K562 (cell line): ENCODE data around the gene OLFM4. TPM values are rescaled to one million over a fixed set of nuclear protein-coding genes. Genes with fewer than 3 reads are reported as not detected.
"Not testable (repeated sequence)": the region's sequence is repeated elsewhere in the genome, so short reads cannot be mapped to it uniquely, and the experiment has no call there.

Source experiments
- ATAC-seq: fragments of 200-7000 bp; cut with Tn5 transposase; 3 replicates; pipeline ENCODE4 v1.9.1; 2020; ENCODE audit warnings: moderate library complexity
- BruUV-seq: library from RNA; stranded (reverse); fragments of 400-500 nt; replicated peaks from 2 replicates; lab custom pipeline; 2021; lab: Mats Ljungman, UMichigan
- CTCF ChIA-PET: fragments of 300-600 bp; formaldehyde crosslinking; extraction: SDS; loops from one replicate; lab custom pipeline; 2021; ENCODE audit warnings: low intra/inter-chr PET ratio; lab: Yijun Ruan, JAX
- POLR2A ChIA-PET: fragments of 300-600, 350-650 bp; sonication (Branson Sonifier 250); formaldehyde crosslinking; extraction: SDS; loops from one replicate; lab custom pipeline; 2021; ENCODE audit warnings: antibody characterized with exemption, inconsistent platforms; lab: Yijun Ruan, JAX
- DNase-seq, 4 experiments: peaks; one replicate each; pipeline versions ENCODE4 v3.0.0 to v3.0.0-alpha.2; 2011 to 2018; ENCODE audit warnings: low spot score in 3 of 4, mixed read lengths in 3 of 4; ENCODE audit errors: extremely low read depth in 1 of 4
- FAIRE-seq: peaks from 2 replicates; lab custom pipeline; 2011; peaks lifted over from hg19 to GRCh38; lab: Jason Lieb, UNC
- H2AFZ ChIP-seq: 2 replicates; pipeline ENCODE4 v1.6.0; 2011; ENCODE audit warnings: low read depth, low read length, control low read depth, inconsistent platforms
- H3K27ac ChIP-seq: fragments of 200-600 bp; 3 replicates; pipeline ENCODE4 v1.8.0; 2011; ENCODE audit warnings: low read depth, mild to moderate bottlenecking, control low read depth, inconsistent platforms, low read length, moderate library complexity, mixed read lengths; ENCODE audit errors: extremely low read depth
- H3K27me3 ChIP-seq, 2 experiments: fragments of 300-600 bp in 1 of 2; 2 replicates in 1 of 2; 3 replicates in 1 of 2; pipeline versions ENCODE4 v1.6.0 to v1.8.0; 2011; ENCODE audit warnings: inconsistent platforms in 2 of 2, low read length in 2 of 2, mild to moderate bottlenecking in 1 of 2, mixed read lengths in 1 of 2, moderate library complexity in 1 of 2; ENCODE audit not compliant: control insufficient read depth in 2 of 2, insufficient read depth in 2 of 2
- H3K36me3 ChIP-seq: fragments of 300-600 bp; 3 replicates; pipeline ENCODE4 v1.8.0; 2011; ENCODE audit warnings: mild to moderate bottlenecking, low read length, inconsistent platforms; ENCODE audit not compliant: control insufficient read depth, insufficient read depth
- H3K4me1 ChIP-seq, 2 experiments: fragments of 200-600 bp in 1 of 2; replicated peaks in 1 of 2; 2 replicates in 1 of 2; 3 replicates in 1 of 2; pipeline versions ENCODE4 v1.5.1 to v1.8.0; 2011; ENCODE audit warnings: inconsistent platforms in 2 of 2, low read length in 2 of 2, mild to moderate bottlenecking in 1 of 2, mixed read lengths in 1 of 2, moderate library complexity in 1 of 2; ENCODE audit not compliant: control insufficient read depth in 2 of 2, insufficient read depth in 2 of 2
- H3K4me2 ChIP-seq: 2 replicates; pipeline ENCODE4 v1.6.1; 2011; ENCODE audit warnings: low read length, control low read depth, inconsistent platforms, mixed read lengths; ENCODE audit not compliant: insufficient read depth
- H3K4me3 ChIP-seq: fragments of 200-600 bp; sonication (generic), shearing (Covaris generic); 2 replicates; pipeline ENCODE4 v1.5.1; 2016; ENCODE audit warnings: control low read depth, inconsistent platforms
- H3K79me2 ChIP-seq: fragments of 200-600 bp; 3 replicates; pipeline ENCODE4 v1.8.0; 2011; ENCODE audit warnings: low read length, inconsistent platforms; ENCODE audit not compliant: control insufficient read depth, insufficient read depth
- H3K9ac ChIP-seq, 2 experiments: 2 replicates each; pipeline versions ENCODE4 v1.6.0 to v1.6.1; 2011; ENCODE audit warnings: low read depth in 2 of 2, low read length in 2 of 2, control low read depth in 1 of 2, inconsistent platforms in 1 of 2, mild to moderate bottlenecking in 1 of 2, mixed read lengths in 1 of 2; ENCODE audit not compliant: insufficient read depth in 1 of 2
- H3K9me1 ChIP-seq: one replicate; pipeline ENCODE4 v1.6.0; 2011; ENCODE audit warnings: inconsistent platforms, mild to moderate bottlenecking, low read length, moderate library complexity; ENCODE audit not compliant: control insufficient read depth, insufficient read depth
- H3K9me3 ChIP-seq: replicated peaks from 2 replicates; pipeline ENCODE4 v1.5.1; 2011; ENCODE audit warnings: low read depth, low read length, inconsistent platforms; ENCODE audit not compliant: control insufficient read depth, insufficient read depth
- H4K20me1 ChIP-seq: replicated peaks from 2 replicates; pipeline ENCODE4 v1.6.1; 2011; ENCODE audit warnings: low read length, inconsistent platforms, mixed read lengths; ENCODE audit not compliant: control insufficient read depth, insufficient read depth
- ARID4B ChIP-seq: sonication (generic); formaldehyde crosslinking; IDR thresholded peaks from 2 replicates; pipeline ENCODE4 v1.8.0; 2022; ENCODE audit warnings: mild to moderate bottlenecking, missing genetic modification reagents
- ATF7 ChIP-seq: fragments of 450-650 bp; IDR thresholded peaks from 2 replicates; pipeline ENCODE4 v1.7.1; 2014; ENCODE audit warnings: mild to moderate bottlenecking, moderate library complexity
- C11orf30 ChIP-seq: fragments of 450-650 bp; IDR thresholded peaks from 2 replicates; pipeline ENCODE4 v1.6.1; 2016; ENCODE audit warnings: low read depth, mild to moderate bottlenecking
- ZNF395 ChIP-seq: fragments of 200-800 bp; sonication (Bioruptor generic); IDR thresholded peaks from 2 replicates; pipeline ENCODE4 v1.6.1; 2017; ENCODE audit warnings: missing genetic modification characterization, missing compliant biosample characterization
- WGBS: fragments of 100-300 bp; shearing (Covaris generic); methylation state at CpG from one replicate; pipeline ENCODE4 v1.1.6; 2016; ENCODE audit warnings: low coverage, mixed read lengths; ENCODE audit not compliant: insufficient coverage; ENCODE audit errors: missing lambda C conversion rate; 5-methylcytosine and 5-hydroxymethylcytosine counted together
- in situ Hi-C: fragments of 300-500 bp; cut with MboI; formaldehyde crosslinking; loops from 4 replicates; pipeline ENCODE4 v1.15.0; 2018; ENCODE audit warnings: inconsistent platforms, mixed read lengths
- intact Hi-C: fragments of 100-400 bp; cut with micrococcal nuclease; formaldehyde crosslinking; loops from 2 replicates; pipeline ENCODE4 v1.14.2; 2022
- polyA plus RNA-seq, 8 experiments: library from polyadenylated mRNA; depleted of rRNA in 4 of 8; stranded (reverse) in 5 of 8; unstranded in 3 of 8; fragments of >200 nt; fragmentation: Nextera tagmentation in 2 of 8; fragmentation: Illumina TruSeq in 1 of 8; extraction: Ambion mirVana in 2 of 8; extraction: Trizol in 1 of 8; gene quantifications; 2 replicates each; pipeline versions ENCODE4 v1.2.1 to v1.2.3, GENCODE V29; 2011 to 2014; ENCODE audit warnings: inconsistent platforms in 1 of 8, missing spikeins in 1 of 8
- total RNA-seq, 7 experiments: library from RNA; depleted of rRNA in 6 of 7; stranded (reverse); fragments of >200 nt in 6 of 7; fragmentation: Illumina TruSeq in 2 of 7; extraction: Trizol in 2 of 7; gene quantifications; 2 replicates each; pipeline versions ENCODE4 v1.2.1 to v1.2.3, GENCODE V29; 2011 to 2021; ENCODE audit warnings: low replicate concordance in 1 of 7

The OLFM4 gene
- total and polyA plus RNA-seq, 9 of the 15 experiments (the other 6 are each of a cell fraction or from before 2014, with no cell fraction given), result not detected

GRCh38 chr13:53013113-53013512 is 15.5 kb upstream of the OLFM4 start (continued):
- no peak for TF ChIP-seq ARID4B (CRISPR knock-in tag)
- TF ChIP-seq ZNF395, result no peak
- no peak for TF ChIP-seq ATF7
- TF ChIP-seq C11orf30, result no peak

GRCh38 chr13:53014018-53014417 is 14.6 kb upstream of the OLFM4 start:
- H3K36me3 ChIP-seq, H2AFZ ChIP-seq, ATAC-seq, H3K4me2 ChIP-seq, in situ Hi-C loops, intact Hi-C loops, H3K27ac ChIP-seq, H3K9me1 ChIP-seq, H3K9me3 ChIP-seq, H4K20me1 ChIP-seq, H3K79me2 ChIP-seq, POLR2A ChIA-PET, CTCF ChIA-PET, BruUV-seq, H3K27me3 ChIP-seq, FAIRE-seq, DNase-seq, H3K9ac ChIP-seq, H3K4me1 ChIP-seq, H3K4me3 ChIP-seq: not testable (repeated sequence)
- WGBS, result 0% methylated on average over 3 of the region's 3 CpGs
